ENCODE data around the gene BET1L.

The BET1L gene

DNA sequence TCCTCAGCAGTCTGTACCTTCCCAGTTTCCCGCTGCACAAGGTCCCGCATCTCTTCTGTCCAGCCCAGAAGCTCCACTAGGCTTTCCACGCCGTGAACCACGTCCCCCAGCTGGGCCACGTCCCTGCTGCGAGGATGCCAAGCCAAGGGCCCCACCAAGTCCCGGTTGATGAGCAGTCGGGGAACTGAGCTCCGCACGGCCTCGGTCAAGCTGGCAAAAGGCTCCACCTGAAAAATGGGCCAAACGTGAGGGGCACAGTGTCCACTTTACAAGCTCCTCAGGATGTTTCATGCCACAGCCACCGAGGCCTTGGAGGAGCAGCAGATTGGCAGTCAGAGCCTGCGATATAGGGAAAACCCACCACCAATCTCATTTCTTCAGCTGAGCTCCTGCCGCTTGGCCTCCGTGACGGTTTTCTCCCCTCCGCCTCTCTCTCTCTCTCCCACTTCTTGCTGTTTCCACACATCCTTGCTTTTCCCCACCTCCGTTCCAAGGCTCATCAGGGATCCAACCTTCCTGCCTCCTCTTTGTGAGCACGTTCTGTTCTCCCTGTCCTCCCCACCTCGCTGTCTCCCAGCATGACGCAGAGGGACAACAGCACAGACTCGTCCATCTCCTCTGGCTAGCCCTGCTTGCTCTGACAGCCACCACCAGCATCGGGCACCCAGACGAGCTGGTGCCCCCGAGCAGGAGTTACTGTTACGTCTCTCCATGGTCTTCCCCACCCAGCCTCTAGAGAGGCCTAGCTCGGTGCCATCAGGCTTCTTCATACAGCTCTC is 11.8 kb upstream of the BET1L start:
- H2AFZ ChIP-seq (ENCODE audit: low read length) = no peak overlapping the region
- no peak overlapping the region for H3K9ac ChIP-seq (ENCODE audit: low read length)
- H3K4me2 ChIP-seq (ENCODE audit: low read length) = no peak overlapping the region
- H3K9me3 ChIP-seq (ENCODE audit: low read length) = no peaks in the 10 kb centered on the region
- no peaks in the 10 kb centered on the region for H3K4me1 ChIP-seq (ENCODE audit: insufficient read depth, low read length, severe bottlenecking)
- H3K9me2 ChIP-seq (ENCODE audit: low read depth, low read length) = no peaks in the 10 kb centered on the region
- H3F3A ChIP-seq (ENCODE audit: insufficient read depth, low read length) = no peaks in the 10 kb centered on the region
- H3K27ac ChIP-seq (ENCODE audit: low read depth, low read length, poor library complexity, severe bottlenecking) = no peak overlapping the region
- peaks cover 24% of the 10 kb centered on the region for H3K36me3 ChIP-seq (ENCODE audit: insufficient read depth, low read length)
- TF ChIP-seq EZH2 (IDR thresholded peaks at IDR 0.05; ENCODE audit: borderline replicate concordance, low read length) = no peak
- TF ChIP-seq, protein P1, sequence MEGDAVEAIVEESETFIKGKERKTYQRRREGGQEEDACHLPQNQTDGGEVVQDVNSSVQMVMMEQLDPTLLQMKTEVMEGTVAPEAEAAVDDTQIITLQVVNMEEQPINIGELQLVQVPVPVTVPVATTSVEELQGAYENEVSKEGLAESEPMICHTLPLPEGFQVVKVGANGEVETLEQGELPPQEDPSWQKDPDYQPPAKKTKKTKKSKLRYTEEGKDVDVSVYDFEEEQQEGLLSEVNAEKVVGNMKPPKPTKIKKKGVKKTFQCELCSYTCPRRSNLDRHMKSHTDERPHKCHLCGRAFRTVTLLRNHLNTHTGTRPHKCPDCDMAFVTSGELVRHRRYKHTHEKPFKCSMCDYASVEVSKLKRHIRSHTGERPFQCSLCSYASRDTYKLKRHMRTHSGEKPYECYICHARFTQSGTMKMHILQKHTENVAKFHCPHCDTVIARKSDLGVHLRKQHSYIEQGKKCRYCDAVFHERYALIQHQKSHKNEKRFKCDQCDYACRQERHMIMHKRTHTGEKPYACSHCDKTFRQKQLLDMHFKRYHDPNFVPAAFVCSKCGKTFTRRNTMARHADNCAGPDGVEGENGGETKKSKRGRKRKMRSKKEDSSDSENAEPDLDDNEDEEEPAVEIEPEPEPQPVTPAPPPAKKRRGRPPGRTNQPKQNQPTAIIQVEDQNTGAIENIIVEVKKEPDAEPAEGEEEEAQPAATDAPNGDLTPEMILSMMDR (IDR thresholded peaks at IDR 0.05; ENCODE audit: low read length) = no peak
- H3K4me3 ChIP-seq (ENCODE audit: low read depth, low read length, poor library complexity, severe bottlenecking) = no peak overlapping the region
- H3K79me2 ChIP-seq (ENCODE audit: insufficient read depth, low read length) = no peaks in the 10 kb centered on the region
- H3K27me3 ChIP-seq (ENCODE audit: insufficient read depth, low read length) = no peaks in the 10 kb centered on the region
- H4K20me1 ChIP-seq (ENCODE audit: insufficient read depth, low read length) = no peaks in the 10 kb centered on the region

DNA sequence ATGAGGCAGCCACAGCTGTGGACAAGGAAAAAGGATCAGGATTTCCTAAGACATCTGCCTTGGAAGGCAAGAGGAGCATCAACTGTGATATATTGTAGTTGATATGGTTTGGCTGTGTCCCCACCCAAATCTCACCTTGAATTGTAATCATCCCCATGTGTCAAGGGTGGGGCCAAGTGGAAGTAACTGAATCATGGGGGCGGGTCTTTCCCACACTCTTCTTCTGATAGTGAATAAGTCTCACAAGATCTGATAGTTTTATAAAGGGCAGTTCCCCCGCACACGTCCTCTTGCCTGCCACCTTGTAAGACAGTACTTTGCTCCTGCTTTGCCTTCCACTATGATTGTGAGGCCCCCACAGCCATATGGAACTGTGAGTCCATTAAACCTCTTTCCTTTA is 10.5 kb upstream of the BET1L start:
- H3K27ac ChIP-seq (ENCODE audit: low read depth, low read length, poor library complexity, severe bottlenecking) = no peak overlapping the region
- TF ChIP-seq, protein P1 (IDR thresholded peaks at IDR 0.05; ENCODE audit: low read length) = no peak
- TF ChIP-seq EZH2 (IDR thresholded peaks at IDR 0.05; ENCODE audit: borderline replicate concordance, low read length) = no peak
- H2AFZ ChIP-seq (ENCODE audit: low read length) = no peak overlapping the region
- no peak overlapping the region for H3K9ac ChIP-seq (ENCODE audit: low read length)
- no peaks in the 10 kb centered on the region for H3K27me3 ChIP-seq (ENCODE audit: insufficient read depth, low read length)
- no peaks in the 10 kb centered on the region for H3K9me3 ChIP-seq (ENCODE audit: low read length)
- no peaks in the 10 kb centered on the region for H3K4me1 ChIP-seq (ENCODE audit: insufficient read depth, low read length, severe bottlenecking)
- H3F3A ChIP-seq (ENCODE audit: insufficient read depth, low read length) = no peaks in the 10 kb centered on the region
- no peak overlapping the region for H3K4me3 ChIP-seq (ENCODE audit: low read depth, low read length, poor library complexity, severe bottlenecking)
- no peaks in the 10 kb centered on the region for H3K9me2 ChIP-seq (ENCODE audit: low read depth, low read length)
- H3K36me3 ChIP-seq (ENCODE audit: insufficient read depth, low read length) = peaks cover 34% of the 10 kb centered on the region
- no peaks in the 10 kb centered on the region for H4K20me1 ChIP-seq (ENCODE audit: insufficient read depth, low read length)
- no peak overlapping the region for H3K4me2 ChIP-seq (ENCODE audit: low read length)
- no peaks in the 10 kb centered on the region for H3K79me2 ChIP-seq (ENCODE audit: insufficient read depth, low read length)

DNA sequence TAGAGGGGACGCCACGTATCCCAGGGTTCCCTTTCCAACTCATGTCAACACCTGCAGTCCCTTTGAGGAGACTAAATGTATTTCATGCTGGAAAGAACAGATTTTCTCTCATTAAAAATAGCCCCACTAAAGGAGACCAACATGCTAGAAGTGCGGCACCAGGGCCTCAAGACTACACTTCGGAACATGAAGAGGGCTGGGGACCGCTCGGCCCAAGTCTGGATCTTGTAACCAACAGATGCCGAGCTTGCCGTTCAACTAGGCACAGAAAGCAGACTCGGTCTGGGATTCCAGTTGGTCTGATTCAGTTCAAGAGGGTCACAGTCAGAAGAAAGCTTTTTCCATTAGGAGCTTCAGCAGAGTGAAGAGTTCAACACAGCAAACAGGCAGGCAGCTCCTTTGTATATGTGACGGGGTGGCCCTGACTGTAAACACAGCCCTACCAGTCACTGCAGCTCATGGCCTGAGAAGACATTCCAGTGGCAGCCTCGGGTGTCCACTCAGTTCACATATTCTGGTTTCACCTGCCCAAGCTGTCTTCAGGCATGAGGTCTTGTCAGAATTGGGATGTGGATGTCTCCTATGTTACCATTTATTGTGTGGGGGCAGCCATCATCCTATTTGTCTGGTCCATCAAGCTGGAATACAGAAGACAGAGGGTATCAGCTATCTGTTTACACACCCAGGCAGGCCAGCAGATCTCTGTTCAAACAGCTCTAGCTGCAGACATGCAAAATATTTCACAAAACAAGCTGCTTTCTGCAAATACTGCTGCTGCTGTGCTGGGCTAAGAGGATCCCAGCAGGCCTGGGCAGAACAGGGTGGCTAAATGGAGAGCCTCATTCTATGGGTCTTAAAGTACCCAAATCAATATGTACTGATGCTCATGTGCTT is 9.1 kb upstream of the BET1L start:
- H3K9me2 ChIP-seq (ENCODE audit: low read depth, low read length) = no peaks in the 10 kb centered on the region
- no peak overlapping the region for H3K4me3 ChIP-seq (ENCODE audit: low read depth, low read length, poor library complexity, severe bottlenecking)
- no peaks in the 10 kb centered on the region for H3K9me3 ChIP-seq (ENCODE audit: low read length)
- no peak overlapping the region for H3K4me2 ChIP-seq (ENCODE audit: low read length)
- peaks cover 48% of the 10 kb centered on the region for H3K36me3 ChIP-seq (ENCODE audit: insufficient read depth, low read length)
- H3F3A ChIP-seq (ENCODE audit: insufficient read depth, low read length) = no peaks in the 10 kb centered on the region
- H3K27ac ChIP-seq (ENCODE audit: low read depth, low read length, poor library complexity, severe bottlenecking) = no peak overlapping the region
- no peak overlapping the region for H2AFZ ChIP-seq (ENCODE audit: low read length)
- H3K27me3 ChIP-seq (ENCODE audit: insufficient read depth, low read length) = no peaks in the 10 kb centered on the region
- TF ChIP-seq, protein P1 (IDR thresholded peaks at IDR 0.05; ENCODE audit: low read length) = no peak
- H3K9ac ChIP-seq (ENCODE audit: low read length) = no peak overlapping the region
- no peaks in the 10 kb centered on the region for H4K20me1 ChIP-seq (ENCODE audit: insufficient read depth, low read length)
- no peaks in the 10 kb centered on the region for H3K4me1 ChIP-seq (ENCODE audit: insufficient read depth, low read length, severe bottlenecking)
- H3K79me2 ChIP-seq (ENCODE audit: insufficient read depth, low read length) = no peaks in the 10 kb centered on the region

Data from OCI-LY1 (cell line).